Thyroid gland (tissue), 4 donors: ENCODE results near the gene PCDHA12. TPM values are rescaled to one million over a fixed set of nuclear protein-coding genes. Genes with fewer than 3 reads are reported as not detected.

Source experiments
- DNase-seq, 2 donors: peaks; one replicate each; pipeline ENCODE4 v3.0.0-alpha.2; 2019
- H3K27ac ChIP-seq, 3 donors: fragments of 200-600 bp; sonication (generic); 1 replicate in 2 of 3; 2 replicates in 1 of 3; pipeline ENCODE4 v1.5.1; 2016 to 2019; ENCODE audit warnings: mild to moderate bottlenecking in 1 of 3, moderate library complexity in 1 of 3
- H3K27me3 ChIP-seq: fragments of 200-600 bp; sonication (generic); one replicate; pipeline ENCODE4 v1.5.1; 2019
- H3K36me3 ChIP-seq, 2 donors: fragments of 200-600 bp; sonication (generic); one replicate each; pipeline ENCODE4 v1.5.1; 2016 to 2019
- H3K4me1 ChIP-seq, 2 donors: fragments of 200-600 bp; sonication (generic); one replicate each; pipeline ENCODE4 v1.5.1; 2017 to 2019
- H3K4me3 ChIP-seq, 3 donors: fragments of 200-600 bp; sonication (generic); replicated peaks in 1 of 3; 1 replicate in 2 of 3; 2 replicates in 1 of 3; pipeline ENCODE4 v1.5.1; 2016; ENCODE audit warnings: mild to moderate bottlenecking in 1 of 3
- H3K9me3 ChIP-seq: fragments of 200-600 bp; sonication (generic); one replicate; pipeline ENCODE4 v1.5.1; 2017
- POLR2A ChIP-seq, 2 donors: fragments of 450-650 bp; IDR thresholded peaks; one replicate each; pipeline ENCODE4 v1.6.1; 2017; ENCODE audit warnings: antibody characterized with exemption in 2 of 2, mild to moderate bottlenecking in 2 of 2, moderate library complexity in 1 of 2
- WGBS, 2 donors: methylation state at CpG; one replicate each; pipeline ENCODE4 v1.1.5; 2017; 5-methylcytosine and 5-hydroxymethylcytosine counted together
- intact Hi-C: fragments of 100-400 bp; cut with DNase I; formaldehyde crosslinking; loops from one replicate; pipeline ENCODE4 v1.15.1; 2023
- total RNA-seq, 4 donors: library from RNA; depleted of rRNA; stranded (reverse); fragments of >200 nt; gene quantifications; one replicate each; pipeline ENCODE4 v1.2.3, GENCODE V29; 2016
- TF ChIP-seq, protein P1 (sequence below), 6 experiments: fragments of 200-600 bp in 3 of 6; fragments of 450-650 bp in 3 of 6; sonication (generic) in 3 of 6; IDR thresholded peaks; one replicate each; pipeline ENCODE4 v1.5.1; 2016 to 2019; ENCODE audit warnings: antibody characterized with exemption in 6 of 6, mild to moderate bottlenecking in 2 of 6, inconsistent platforms in 1 of 6, moderate library complexity in 1 of 6

The PCDHA12 gene
- total RNA-seq, 4 donors from 2014 or later: 3.3 to 9.6 (median 6.1) TPM

DNA sequence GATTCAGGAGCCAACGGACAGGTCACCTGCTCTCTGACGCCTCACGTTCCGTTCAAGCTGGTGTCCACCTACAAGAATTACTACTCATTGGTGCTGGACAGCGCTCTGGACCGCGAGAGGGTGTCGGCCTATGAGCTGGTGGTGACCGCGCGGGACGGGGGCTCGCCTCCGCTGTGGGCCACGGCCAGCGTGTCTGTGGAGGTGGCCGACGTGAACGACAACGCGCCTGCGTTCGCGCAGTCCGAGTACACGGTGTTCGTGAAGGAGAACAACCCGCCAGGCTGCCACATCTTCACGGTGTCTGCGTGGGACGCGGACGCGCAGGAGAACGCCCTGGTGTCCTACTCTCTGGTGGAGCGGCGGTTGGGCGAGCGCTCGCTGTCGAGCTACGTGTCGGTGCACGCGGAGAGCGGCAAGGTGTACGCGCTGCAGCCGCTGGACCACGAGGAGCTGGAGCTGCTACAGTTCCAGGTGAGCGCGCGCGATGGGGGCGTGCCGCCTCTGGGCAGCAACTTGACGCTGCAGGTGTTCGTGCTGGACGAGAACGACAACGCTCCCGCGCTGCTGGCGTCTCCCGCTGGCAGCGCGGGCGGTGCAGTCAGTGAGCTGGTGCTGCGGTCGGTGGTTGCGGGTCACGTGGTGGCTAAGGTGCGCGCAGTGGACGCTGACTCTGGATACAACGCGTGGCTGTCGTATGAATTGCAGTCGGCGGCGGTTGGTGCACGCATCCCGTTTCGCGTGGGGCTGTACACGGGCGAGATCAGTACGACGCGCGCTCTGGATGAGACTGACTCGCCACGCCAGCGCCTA lies 17.7 kb upstream of the PCDHA12 start:
- no peak for DNase-seq
- no peak overlapping the region for H3K4me3 ChIP-seq
- H3K9me3 ChIP-seq: no peaks in the 10 kb centered on the region
- H3K27ac ChIP-seq: no peak overlapping the region
- TF ChIP-seq POLR2A (IDR thresholded peaks at IDR 0.05): no peak
- TF ChIP-seq, protein P1, sequence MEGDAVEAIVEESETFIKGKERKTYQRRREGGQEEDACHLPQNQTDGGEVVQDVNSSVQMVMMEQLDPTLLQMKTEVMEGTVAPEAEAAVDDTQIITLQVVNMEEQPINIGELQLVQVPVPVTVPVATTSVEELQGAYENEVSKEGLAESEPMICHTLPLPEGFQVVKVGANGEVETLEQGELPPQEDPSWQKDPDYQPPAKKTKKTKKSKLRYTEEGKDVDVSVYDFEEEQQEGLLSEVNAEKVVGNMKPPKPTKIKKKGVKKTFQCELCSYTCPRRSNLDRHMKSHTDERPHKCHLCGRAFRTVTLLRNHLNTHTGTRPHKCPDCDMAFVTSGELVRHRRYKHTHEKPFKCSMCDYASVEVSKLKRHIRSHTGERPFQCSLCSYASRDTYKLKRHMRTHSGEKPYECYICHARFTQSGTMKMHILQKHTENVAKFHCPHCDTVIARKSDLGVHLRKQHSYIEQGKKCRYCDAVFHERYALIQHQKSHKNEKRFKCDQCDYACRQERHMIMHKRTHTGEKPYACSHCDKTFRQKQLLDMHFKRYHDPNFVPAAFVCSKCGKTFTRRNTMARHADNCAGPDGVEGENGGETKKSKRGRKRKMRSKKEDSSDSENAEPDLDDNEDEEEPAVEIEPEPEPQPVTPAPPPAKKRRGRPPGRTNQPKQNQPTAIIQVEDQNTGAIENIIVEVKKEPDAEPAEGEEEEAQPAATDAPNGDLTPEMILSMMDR (IDR thresholded peaks at IDR 0.05): no peak
- H3K36me3 ChIP-seq: no peaks in the 10 kb centered on the region
- peaks cover 0 to 5% of the 10 kb centered on the region in 2 donors for H3K4me1 ChIP-seq
- no peaks in the 10 kb centered on the region for H3K27me3 ChIP-seq
- intact Hi-C loops: no loop called here
- 49 to 51% methylated on average over 14 to 77 of the region's 94 CpGs for WGBS, 2 donors

DNA sequence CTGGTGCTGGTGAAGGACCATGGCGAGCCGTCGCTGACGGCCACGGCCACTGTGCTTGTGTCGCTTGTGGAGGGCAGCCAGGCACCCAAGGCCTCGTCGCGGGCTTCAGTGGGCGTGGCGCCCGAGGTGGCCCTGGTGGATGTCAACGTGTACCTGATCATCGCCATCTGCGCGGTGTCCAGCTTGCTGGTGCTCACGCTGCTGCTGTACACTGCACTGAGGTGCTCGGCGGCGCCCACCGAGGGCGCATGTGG lies 17.2 kb upstream of the PCDHA12 start:
- 53 to 58% methylated on average over 8 to 9 of the region's 22 CpGs for WGBS, 2 donors
- DNase-seq: no peak
- H3K9me3 ChIP-seq: no peaks in the 10 kb centered on the region

DNA sequence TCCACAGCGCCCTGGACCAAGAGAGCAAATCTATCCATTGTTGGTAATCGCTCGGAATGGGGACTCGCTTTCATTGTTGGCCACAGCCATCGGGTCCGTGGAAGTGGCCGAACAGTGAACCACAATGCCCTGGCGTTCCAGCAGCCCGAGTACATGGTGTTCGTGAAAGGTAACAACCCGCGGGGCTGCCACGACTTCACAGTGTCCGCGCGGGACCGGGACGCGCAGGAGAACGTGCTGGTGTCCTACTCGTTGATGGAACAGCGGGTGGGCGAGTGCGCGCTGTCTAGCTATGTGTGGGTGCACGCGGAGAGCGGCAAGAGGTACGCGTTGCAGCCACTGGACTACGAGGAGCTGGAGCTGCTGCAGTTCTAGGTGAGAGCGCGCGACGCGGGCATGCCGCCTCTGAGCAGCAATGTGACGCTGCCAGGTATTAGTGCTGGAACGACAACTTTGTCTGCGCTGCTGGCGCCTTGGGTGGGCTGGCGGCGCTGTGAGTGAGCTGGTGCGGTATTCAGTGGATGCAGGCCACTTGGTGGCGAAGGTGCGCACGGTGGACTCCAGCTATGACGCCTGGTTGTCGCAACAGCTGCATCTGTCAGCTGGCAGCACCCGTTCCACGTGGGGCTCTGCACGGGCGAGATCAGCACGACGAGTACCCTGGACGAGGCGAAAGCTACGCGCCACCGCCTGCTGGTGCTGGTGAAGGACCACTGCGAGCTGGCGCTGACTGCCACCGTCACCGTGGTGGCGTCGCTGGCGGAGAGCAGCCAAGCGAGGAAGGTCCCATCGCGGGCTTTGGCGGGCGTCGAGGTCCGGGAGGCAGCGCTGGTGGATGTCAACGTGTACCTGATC lies 12.4 kb upstream of the PCDHA12 start:
- 43 to 51% methylated on average over 44 to 69 of the region's 76 CpGs for WGBS, 2 donors
- H3K4me1 ChIP-seq: no peaks in the 10 kb centered on the region
- DNase-seq: no peak
- H3K4me3 ChIP-seq: no peak overlapping the region
- intact Hi-C loops: no loop called here
- TF ChIP-seq, protein P1 (IDR thresholded peaks at IDR 0.05): no peak
- TF ChIP-seq POLR2A (IDR thresholded peaks at IDR 0.05): no peak
- H3K27ac ChIP-seq: no peak overlapping the region
- no peaks in the 10 kb centered on the region for H3K36me3 ChIP-seq
- H3K9me3 ChIP-seq: no peaks in the 10 kb centered on the region
- no peaks in the 10 kb centered on the region for H3K27me3 ChIP-seq

More for the DNA sequence above, 17.2 kb upstream of the PCDHA12 start:
- Histone ChIP-seq H3K4me3 (no peak overlapping the region), H3K36me3 (no peaks in the 10 kb centered on the region), H3K27me3 (no peaks in the 10 kb centered on the region), H3K27ac (no peak overlapping the region), H3K4me1 (peaks cover 0 to 5% of the 10 kb centered on the region in 2 donors)
- TF ChIP-seq, protein P1 (IDR thresholded peaks at IDR 0.05): no peak
- TF ChIP-seq POLR2A (IDR thresholded peaks at IDR 0.05): no peak
- intact Hi-C loops: no loop called here

DNA sequence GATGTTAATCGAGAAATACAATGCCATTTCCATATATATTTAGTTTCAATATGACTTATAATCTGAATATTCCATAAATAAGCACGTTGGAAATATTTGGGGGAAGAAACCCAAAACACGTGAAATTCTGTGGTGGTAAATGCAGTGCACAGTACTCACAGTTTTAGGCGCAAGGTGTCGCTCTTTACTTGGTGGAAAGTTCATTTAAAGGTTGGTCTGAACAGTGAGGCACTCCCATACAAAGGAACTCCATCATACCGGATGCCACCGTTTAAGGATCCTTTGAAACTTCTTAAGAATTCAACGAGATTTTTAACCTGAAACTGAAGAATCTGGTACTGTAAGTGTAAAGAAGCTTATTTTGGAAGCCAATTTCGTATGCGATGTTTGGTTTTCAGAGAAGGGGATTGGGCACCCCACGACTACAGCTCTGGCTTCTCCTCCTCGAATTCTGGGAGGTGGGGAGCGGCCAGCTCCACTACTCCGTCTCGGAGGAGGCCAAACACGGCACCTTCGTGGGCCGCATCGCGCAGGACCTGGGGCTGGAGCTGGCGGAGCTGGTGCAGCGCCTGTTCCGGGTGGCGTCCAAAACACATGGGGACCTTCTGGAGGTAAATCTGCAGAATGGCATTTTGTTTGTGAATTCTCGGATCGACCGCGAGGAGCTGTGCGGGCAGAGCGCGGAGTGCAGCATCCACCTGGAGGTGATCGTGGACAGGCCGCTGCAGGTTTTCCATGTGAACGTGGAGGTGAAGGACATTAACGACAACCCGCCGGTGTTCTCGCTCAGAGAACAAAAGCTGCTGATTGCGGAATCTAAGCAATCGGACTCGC lies 6.2 kb upstream of the PCDHA12 start, which contains the start of gene PCDHA11:
Gene PCDHA11 (plus strand): TSS at position 237 of the 834 bp plus-strand sequence. CDS start 147 bp downstream, at position 384.
- no peaks in the 10 kb centered on the region for H3K4me1 ChIP-seq
- TF ChIP-seq, protein P1 (IDR thresholded peaks at IDR 0.05): peak in 5 of 6 experiments; percentile 9 to 44 (median 31)
- no peak for TF ChIP-seq POLR2A (IDR thresholded peaks at IDR 0.05)
- H3K27ac ChIP-seq: no peak within 1 kb of the TSS
- 16 to 19% methylated on average over 40 to 41 of the region's 41 CpGs for WGBS, 2 donors
- DNase-seq: no peak
- H3K4me3 ChIP-seq: peak within 1 kb of the TSS in 1 of 3 donors; percentile 5
- no peaks in the 10 kb centered on the region for H3K36me3 ChIP-seq
- H3K9me3 ChIP-seq: no peaks in the 10 kb centered on the region
- H3K27me3 ChIP-seq: no peaks in the 10 kb centered on the region
- intact Hi-C loops: no loop called here
